ENCODE measurements around the gene EPHA8. TPM values are rescaled to one million over a fixed set of nuclear protein-coding genes. Genes with fewer than 3 reads are reported as not detected.
A peak's percentile ranks its signal among the peaks of the same experiment; 100 is the strongest.

The EPHA8 gene
- polyA plus RNA-seq, 1 of the 3 experiments (the other 2 are of a cell fraction): 0.02 TPM

DNA sequence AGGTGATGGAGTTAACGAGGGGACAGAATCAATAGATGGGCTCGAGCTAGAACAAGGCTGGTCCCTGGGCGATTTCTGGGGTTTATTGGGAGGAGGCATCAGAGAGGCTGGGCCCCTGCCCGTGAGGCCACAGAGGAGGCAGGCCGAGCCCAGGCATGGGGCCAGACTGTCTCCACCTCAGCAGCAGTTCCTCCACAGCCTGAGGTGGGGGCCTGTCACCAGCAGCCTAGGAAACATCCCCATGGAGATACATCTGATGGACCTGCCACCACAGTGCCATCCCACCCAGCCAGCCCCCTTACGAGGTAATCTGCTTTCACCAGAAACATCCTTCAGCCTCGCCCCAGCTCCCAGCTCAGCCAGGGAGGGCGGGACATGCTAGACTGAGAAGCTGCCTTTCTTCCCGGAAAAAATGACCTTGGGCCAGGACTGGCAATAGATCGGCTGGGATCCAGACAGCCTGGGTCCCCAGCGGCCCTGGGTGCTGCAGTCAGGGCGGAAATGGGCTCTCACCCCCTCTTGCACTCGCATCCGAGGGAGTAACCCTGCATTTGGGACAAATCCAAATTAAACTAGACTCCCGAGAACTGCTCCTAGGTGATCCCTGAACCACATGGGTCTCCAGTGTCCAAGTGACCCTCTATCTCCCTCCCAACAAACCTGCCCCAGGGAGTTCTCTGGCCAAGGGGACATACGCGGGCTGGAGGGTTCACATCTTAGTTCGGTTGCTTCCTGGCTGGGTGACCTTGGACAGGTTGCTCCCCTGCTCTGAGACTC lies 10.0 kb upstream of the EPHA8 start:
- H3F3A ChIP-seq (replicated peaks; ENCODE audit: insufficient read depth): no peaks in the 10 kb centered on the region
- no peak overlapping the region for H3K9ac ChIP-seq
- H3K9me2 ChIP-seq: no peaks in the 10 kb centered on the region
- H3K4me3 ChIP-seq (ENCODE audit: low read depth in 2 of 2, low read length in 1 of 2): no peak overlapping the region
- POLR2A ChIA-PET: no interaction called here
- H3K4me2 ChIP-seq: no peak overlapping the region
- CTCF ChIA-PET: interaction anchor here (1.6 kb wide), 1 partner anchor 9 kb away, joined by 5 read pairs; no protein-coding TSS in a partner anchor
- no peaks in the 10 kb centered on the region for H4K20me1 ChIP-seq (ENCODE audit: insufficient read depth)
- no peak for TF ChIP-seq NFIC (IDR thresholded peaks at IDR 0.05; ENCODE audit: borderline replicate concordance)
- H2AFZ ChIP-seq (ENCODE audit: low read depth): no peak overlapping the region
- H3K79me2 ChIP-seq (ENCODE audit: insufficient read depth): no peaks in the 10 kb centered on the region
- H3K9me3 ChIP-seq: no peaks in the 10 kb centered on the region
- H3K27ac ChIP-seq (ENCODE audit: low read depth in 2 of 2, low read length in 1 of 2): 0 out of 4 replicates have a peak overlapping the region, but pooled peaks of 1 of the 2 experiments have one; percentile 14
- WGBS (ENCODE audit: low lambda C conversion rate): 51% methylated on average over 17 of the region's 18 CpGs
- H3K27me3 ChIP-seq (ENCODE audit: insufficient read depth): no peaks in the 10 kb centered on the region; the same call in 1 of the 2 replicates
- H3K4me1 ChIP-seq (ENCODE audit: control insufficient read depth in 1 of 2, insufficient read depth in 2 of 2, low read depth in 1 of 2, low read length in 1 of 2): peaks cover 0 to 43% of the 10 kb centered on the region in 2 experiments; a peak in 1 of 4 replicates
- DNase-seq: peak; percentile 65
- no peaks in the 10 kb centered on the region for H3K36me3 ChIP-seq (replicated peaks in 1 of 2; ENCODE audit: control insufficient read depth in 1 of 2, insufficient read depth in 2 of 2, low read length in 1 of 2)

DNA sequence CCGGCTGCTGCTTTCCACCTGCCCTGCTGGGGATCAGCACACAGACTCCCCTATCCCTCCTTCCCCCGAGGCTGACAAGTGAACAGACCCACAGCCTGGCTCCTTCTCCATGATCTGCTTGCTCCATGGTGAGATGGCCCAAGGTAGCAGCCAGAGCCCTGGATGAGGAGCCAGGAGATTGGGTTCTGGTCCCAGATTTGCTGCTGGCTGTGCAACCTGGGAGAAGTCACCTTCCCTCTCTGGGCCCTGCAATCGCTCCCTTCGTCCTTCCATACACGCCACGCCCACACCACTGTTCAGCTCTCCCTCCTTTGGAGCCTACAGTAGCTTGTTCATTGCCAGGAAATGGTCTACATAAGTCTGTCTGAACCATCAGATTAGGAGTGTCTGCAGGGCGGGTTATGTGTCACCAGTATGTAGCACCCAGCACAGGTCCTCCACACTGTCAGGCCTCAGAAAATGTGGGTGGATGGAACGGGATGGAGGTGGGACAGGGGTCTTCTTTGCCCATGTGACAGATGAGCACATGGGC lies 9.2 kb upstream of the EPHA8 start:
- ChIA-PET CTCF (interaction anchor here (1.6 kb wide), 1 partner anchor 8 kb away, joined by 5 read pairs; no protein-coding TSS in a partner anchor), POLR2A (no interaction called here)
- Histone ChIP-seq H3K4me2 (no peak overlapping the region), H3K9me2 (no peaks in the 10 kb centered on the region), H3K27me3 (ENCODE audit: insufficient read depth) (no peaks in the 10 kb centered on the region; the same call in 1 of the 2 replicates), H3F3A (replicated peaks; ENCODE audit: insufficient read depth) (no peaks in the 10 kb centered on the region), H3K4me3 (ENCODE audit: low read depth in 2 of 2, low read length in 1 of 2) (no peak overlapping the region), H4K20me1 (ENCODE audit: insufficient read depth) (no peaks in the 10 kb centered on the region), H3K36me3 (replicated peaks in 1 of 2; ENCODE audit: control insufficient read depth in 1 of 2, insufficient read depth in 2 of 2, low read length in 1 of 2) (no peaks in the 10 kb centered on the region), H3K79me2 (ENCODE audit: insufficient read depth) (no peaks in the 10 kb centered on the region), H3K9me3 (no peaks in the 10 kb centered on the region), H3K27ac (ENCODE audit: low read depth in 2 of 2, low read length in 1 of 2) (peak overlapping the region in 1 of 2 experiments; percentile 36; a peak in 1 of 4 replicates), H2AFZ (ENCODE audit: low read depth) (no peak overlapping the region), H3K4me1 (ENCODE audit: control insufficient read depth in 1 of 2, insufficient read depth in 2 of 2, low read depth in 1 of 2, low read length in 1 of 2) (peaks cover 0 to 43% of the 10 kb centered on the region in 2 experiments; a peak in 1 of 4 replicates), H3K9ac (no peak overlapping the region)
- 60% methylated on average over 6 of the region's 8 CpGs for WGBS (ENCODE audit: low lambda C conversion rate)
- no peak for TF ChIP-seq TCF12 (IDR thresholded peaks at IDR 0.05)
- no peak for TF ChIP-seq RXRA (IDR thresholded peaks at IDR 0.05; ENCODE audit: borderline replicate concordance, low read depth)
- TF ChIP-seq, protein P1, sequence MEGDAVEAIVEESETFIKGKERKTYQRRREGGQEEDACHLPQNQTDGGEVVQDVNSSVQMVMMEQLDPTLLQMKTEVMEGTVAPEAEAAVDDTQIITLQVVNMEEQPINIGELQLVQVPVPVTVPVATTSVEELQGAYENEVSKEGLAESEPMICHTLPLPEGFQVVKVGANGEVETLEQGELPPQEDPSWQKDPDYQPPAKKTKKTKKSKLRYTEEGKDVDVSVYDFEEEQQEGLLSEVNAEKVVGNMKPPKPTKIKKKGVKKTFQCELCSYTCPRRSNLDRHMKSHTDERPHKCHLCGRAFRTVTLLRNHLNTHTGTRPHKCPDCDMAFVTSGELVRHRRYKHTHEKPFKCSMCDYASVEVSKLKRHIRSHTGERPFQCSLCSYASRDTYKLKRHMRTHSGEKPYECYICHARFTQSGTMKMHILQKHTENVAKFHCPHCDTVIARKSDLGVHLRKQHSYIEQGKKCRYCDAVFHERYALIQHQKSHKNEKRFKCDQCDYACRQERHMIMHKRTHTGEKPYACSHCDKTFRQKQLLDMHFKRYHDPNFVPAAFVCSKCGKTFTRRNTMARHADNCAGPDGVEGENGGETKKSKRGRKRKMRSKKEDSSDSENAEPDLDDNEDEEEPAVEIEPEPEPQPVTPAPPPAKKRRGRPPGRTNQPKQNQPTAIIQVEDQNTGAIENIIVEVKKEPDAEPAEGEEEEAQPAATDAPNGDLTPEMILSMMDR (IDR thresholded peaks at IDR 0.05): no peak
- DNase-seq: no peak

DNA sequence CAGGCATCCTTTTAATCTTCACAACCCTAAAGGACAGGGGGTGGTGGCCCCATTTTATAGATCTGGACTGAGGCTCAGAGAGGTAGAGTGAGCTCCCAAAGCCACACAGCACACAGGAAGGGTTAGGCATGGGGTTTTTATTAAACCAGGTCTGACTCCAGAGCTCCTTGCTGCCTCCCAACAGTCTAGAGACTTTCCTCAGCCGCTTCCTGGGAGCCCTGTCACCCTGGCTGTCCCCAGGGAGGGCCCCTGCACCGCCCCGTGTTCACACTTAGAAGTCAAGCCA lies 8.0 kb upstream of the EPHA8 start:
- TF ChIP-seq, protein P2, sequence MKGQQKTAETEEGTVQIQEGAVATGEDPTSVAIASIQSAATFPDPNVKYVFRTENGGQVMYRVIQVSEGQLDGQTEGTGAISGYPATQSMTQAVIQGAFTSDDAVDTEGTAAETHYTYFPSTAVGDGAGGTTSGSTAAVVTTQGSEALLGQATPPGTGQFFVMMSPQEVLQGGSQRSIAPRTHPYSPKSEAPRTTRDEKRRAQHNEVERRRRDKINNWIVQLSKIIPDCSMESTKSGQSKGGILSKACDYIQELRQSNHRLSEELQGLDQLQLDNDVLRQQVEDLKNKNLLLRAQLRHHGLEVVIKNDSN (IDR thresholded peaks at IDR 0.05; ENCODE audit: borderline replicate concordance, low read depth): no peak
- TF ChIP-seq GABPA (IDR thresholded peaks at IDR 0.05; ENCODE audit: low read depth) (no peak), RAD21 (IDR thresholded peaks at IDR 0.05; ENCODE audit: low read length) (no peak)
- TF ChIP-seq, protein P3, sequence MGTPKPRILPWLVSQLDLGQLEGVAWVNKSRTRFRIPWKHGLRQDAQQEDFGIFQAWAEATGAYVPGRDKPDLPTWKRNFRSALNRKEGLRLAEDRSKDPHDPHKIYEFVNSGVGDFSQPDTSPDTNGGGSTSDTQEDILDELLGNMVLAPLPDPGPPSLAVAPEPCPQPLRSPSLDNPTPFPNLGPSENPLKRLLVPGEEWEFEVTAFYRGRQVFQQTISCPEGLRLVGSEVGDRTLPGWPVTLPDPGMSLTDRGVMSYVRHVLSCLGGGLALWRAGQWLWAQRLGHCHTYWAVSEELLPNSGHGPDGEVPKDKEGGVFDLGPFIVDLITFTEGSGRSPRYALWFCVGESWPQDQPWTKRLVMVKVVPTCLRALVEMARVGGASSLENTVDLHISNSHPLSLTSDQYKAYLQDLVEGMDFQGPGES (IDR thresholded peaks at IDR 0.05; ENCODE audit: low read depth, low read length): no peak
- DNase-seq: no peak
- Histone ChIP-seq H3K79me2 (ENCODE audit: insufficient read depth) (no peaks in the 10 kb centered on the region), H2AFZ (ENCODE audit: low read depth) (no peak overlapping the region), H3K9ac (no peak overlapping the region), H3K36me3 (replicated peaks in 1 of 2; ENCODE audit: control insufficient read depth in 1 of 2, insufficient read depth in 2 of 2, low read length in 1 of 2) (no peaks in the 10 kb centered on the region), H3K9me2 (no peaks in the 10 kb centered on the region), H3K4me3 (ENCODE audit: low read depth in 2 of 2, low read length in 1 of 2) (no peak overlapping the region), H3K4me1 (ENCODE audit: control insufficient read depth in 1 of 2, insufficient read depth in 2 of 2, low read depth in 1 of 2, low read length in 1 of 2) (peaks cover 0 to 43% of the 10 kb centered on the region in 2 experiments; a peak in 1 of 4 replicates), H3K9me3 (no peaks in the 10 kb centered on the region), H3K27me3 (ENCODE audit: insufficient read depth) (peaks cover 3% of the 10 kb centered on the region; the same call in 1 of the 2 replicates), H3K27ac (ENCODE audit: low read depth in 2 of 2, low read length in 1 of 2) (no peak overlapping the region), H3K4me2 (no peak overlapping the region), H3F3A (replicated peaks; ENCODE audit: insufficient read depth) (no peaks in the 10 kb centered on the region), H4K20me1 (ENCODE audit: insufficient read depth) (no peaks in the 10 kb centered on the region)
- no CpG with 5 or more reads among the region's 3 CpGs for WGBS (ENCODE audit: low lambda C conversion rate)
- POLR2A ChIA-PET: no interaction called here
- CTCF ChIA-PET: interaction anchor here (1.9 kb wide), 1 partner anchor 86 kb away, joined by 6 read pairs; no protein-coding TSS in a partner anchor

Data from SK-N-SH (cell line).